Measurements from ENCODE around the gene FERMT3.
A peak's percentile ranks its signal among the peaks of the same experiment; 100 is the strongest.

FERMT3 gene

GRCh38 chr11:64176751-64177150 lies 29.8 kb upstream of the FERMT3 start:
- Histone ChIP-seq H3K36me3 (ENCODE audit: control insufficient read depth in 1 of 2, insufficient read depth in 2 of 2, low read length in 2 of 2) (no peaks in the 10 kb centered on the region), H3K4me1 (ENCODE audit: control insufficient read depth in 1 of 2, insufficient read depth in 2 of 2, low read length in 2 of 2) (peaks cover 11 to 14% of the 10 kb centered on the region in 2 donors), H3K9me3 (ENCODE audit: control insufficient read depth in 1 of 2, low read length in 2 of 2) (no peaks in the 10 kb centered on the region), H3K27ac (ENCODE audit: low read length) (no peak overlapping the region), H3K4me3 (ENCODE audit: low read depth in 1 of 2, low read length in 2 of 2) (no peak overlapping the region), H3K27me3 (ENCODE audit: low read depth, low read length) (no peaks in the 10 kb centered on the region)

- peaks cover 14 to 21% of the 10 kb centered on the region in 2 donors for H3K4me1 ChIP-seq (ENCODE audit: control insufficient read depth in 1 of 2, insufficient read depth in 2 of 2, low read length in 2 of 2)
- H3K36me3 ChIP-seq (ENCODE audit: control insufficient read depth in 1 of 2, insufficient read depth in 2 of 2, low read length in 2 of 2), result no peaks in the 10 kb centered on the region
- no peak overlapping the region for H3K4me3 ChIP-seq (ENCODE audit: low read depth in 1 of 2, low read length in 2 of 2)
- no peak overlapping the region for H3K27ac ChIP-seq (ENCODE audit: low read length)
- no peaks in the 10 kb centered on the region for H3K27me3 ChIP-seq (ENCODE audit: low read depth, low read length)
- no peaks in the 10 kb centered on the region for H3K9me3 ChIP-seq (ENCODE audit: control insufficient read depth in 1 of 2, low read length in 2 of 2)
Observed at GRCh38 chr11:64178203-64178602, 28.3 kb upstream of the FERMT3 start.

- H3K27ac ChIP-seq (ENCODE audit: low read length), result no peak overlapping the region
- H3K4me1 ChIP-seq (ENCODE audit: control insufficient read depth in 1 of 2, insufficient read depth in 2 of 2, low read length in 2 of 2), result peaks cover 18 to 30% of the 10 kb centered on the region in 2 donors
- H3K9me3 ChIP-seq (ENCODE audit: control insufficient read depth in 1 of 2, low read length in 2 of 2), result no peaks in the 10 kb centered on the region
Observed at GRCh38 chr11:64178951-64179639, 27.4 kb upstream of the FERMT3 start.

GRCh38 chr11:64180891-64181290 lies 25.6 kb upstream of the FERMT3 start:
- H3K9me3 ChIP-seq (ENCODE audit: control insufficient read depth in 1 of 2, low read length in 2 of 2), result no peaks in the 10 kb centered on the region
- peaks cover 22 to 40% of the 10 kb centered on the region in 2 donors for H3K4me1 ChIP-seq (ENCODE audit: control insufficient read depth in 1 of 2, insufficient read depth in 2 of 2, low read length in 2 of 2)
- no peaks in the 10 kb centered on the region for H3K36me3 ChIP-seq (ENCODE audit: control insufficient read depth in 1 of 2, insufficient read depth in 2 of 2, low read length in 2 of 2)
- peak overlapping the region in 1 of 2 donors; percentile 28 for H3K4me3 ChIP-seq (ENCODE audit: low read depth in 1 of 2, low read length in 2 of 2)
- no peaks in the 10 kb centered on the region for H3K27me3 ChIP-seq (ENCODE audit: low read depth, low read length)
- H3K27ac ChIP-seq (ENCODE audit: low read length), result peak overlapping the region; percentile 86

More at GRCh38 chr11:64178951-64179639, 27.4 kb upstream of the FERMT3 start:
- no peaks in the 10 kb centered on the region for H3K27me3 ChIP-seq (ENCODE audit: low read depth, low read length)
- H3K4me3 ChIP-seq (ENCODE audit: low read depth in 1 of 2, low read length in 2 of 2), result no peak overlapping the region
- H3K36me3 ChIP-seq (ENCODE audit: control insufficient read depth in 1 of 2, insufficient read depth in 2 of 2, low read length in 2 of 2), result no peaks in the 10 kb centered on the region

GRCh38 chr11:64181506-64182411 lies 24.8 kb upstream of the FERMT3 start:
- H3K27ac ChIP-seq (ENCODE audit: low read length), result peak overlapping the region; percentile 86
- no peaks in the 10 kb centered on the region for H3K36me3 ChIP-seq (ENCODE audit: control insufficient read depth in 1 of 2, insufficient read depth in 2 of 2, low read length in 2 of 2)

GRCh38 chr11:64183890-64184289 lies 22.6 kb upstream of the FERMT3 start:
- Histone ChIP-seq H3K9me3 (ENCODE audit: control insufficient read depth in 1 of 2, low read length in 2 of 2) (no peaks in the 10 kb centered on the region), H3K36me3 (ENCODE audit: control insufficient read depth in 1 of 2, insufficient read depth in 2 of 2, low read length in 2 of 2) (no peaks in the 10 kb centered on the region), H3K4me1 (ENCODE audit: control insufficient read depth in 1 of 2, insufficient read depth in 2 of 2, low read length in 2 of 2) (peaks cover 22 to 45% of the 10 kb centered on the region in 2 donors), H3K27ac (ENCODE audit: low read length) (no peak overlapping the region), H3K27me3 (ENCODE audit: low read depth, low read length) (no peaks in the 10 kb centered on the region), H3K4me3 (ENCODE audit: low read depth in 1 of 2, low read length in 2 of 2) (no peak overlapping the region)

More at GRCh38 chr11:64181506-64182411, 24.8 kb upstream of the FERMT3 start:
- H3K9me3 ChIP-seq (ENCODE audit: control insufficient read depth in 1 of 2, low read length in 2 of 2), result no peaks in the 10 kb centered on the region
- no peaks in the 10 kb centered on the region for H3K27me3 ChIP-seq (ENCODE audit: low read depth, low read length)
- peaks cover 22 to 40% of the 10 kb centered on the region in 2 donors for H3K4me1 ChIP-seq (ENCODE audit: control insufficient read depth in 1 of 2, insufficient read depth in 2 of 2, low read length in 2 of 2)
- H3K4me3 ChIP-seq (ENCODE audit: low read depth in 1 of 2, low read length in 2 of 2), result peak overlapping the region; percentile 28 to 42

GRCh38 chr11:64185175-64185692 lies 21.3 kb upstream of the FERMT3 start:
- H3K27ac ChIP-seq (ENCODE audit: low read length), result peak overlapping the region; percentile 91
- peaks cover 22 to 45% of the 10 kb centered on the region in 2 donors for H3K4me1 ChIP-seq (ENCODE audit: control insufficient read depth in 1 of 2, insufficient read depth in 2 of 2, low read length in 2 of 2)

GRCh38 chr11:64185693-64186491 lies 20.6 kb upstream of the FERMT3 start, which contains the start of gene STIP1:
STIP1 (plus strand) TSS chr11:64186171; CDS start chr11:64186262, 91 bp downstream.
- H3K9me3 ChIP-seq (ENCODE audit: control insufficient read depth in 1 of 2, low read length in 2 of 2), result no peaks in the 10 kb centered on the region
- peak within 1 kb of the TSS; percentile 74 to 78 for H3K4me3 ChIP-seq (ENCODE audit: low read depth in 1 of 2, low read length in 2 of 2)
- H3K27ac ChIP-seq (ENCODE audit: low read length), result peak within 1 kb of the TSS; percentile 91
- peaks cover 17 to 40% of the 10 kb centered on the region in 2 donors for H3K4me1 ChIP-seq (ENCODE audit: control insufficient read depth in 1 of 2, insufficient read depth in 2 of 2, low read length in 2 of 2)
- no peaks in the 10 kb centered on the region for H3K36me3 ChIP-seq (ENCODE audit: control insufficient read depth in 1 of 2, insufficient read depth in 2 of 2, low read length in 2 of 2)
- H3K27me3 ChIP-seq (ENCODE audit: low read depth, low read length), result no peaks in the 10 kb centered on the region

More at GRCh38 chr11:64185175-64185692, 21.3 kb upstream of the FERMT3 start:
- H3K4me3 ChIP-seq (ENCODE audit: low read depth in 1 of 2, low read length in 2 of 2), result peak overlapping the region; percentile 74 to 78
- H3K27me3 ChIP-seq (ENCODE audit: low read depth, low read length), result no peaks in the 10 kb centered on the region
- no peaks in the 10 kb centered on the region for H3K9me3 ChIP-seq (ENCODE audit: control insufficient read depth in 1 of 2, low read length in 2 of 2)
- no peaks in the 10 kb centered on the region for H3K36me3 ChIP-seq (ENCODE audit: control insufficient read depth in 1 of 2, insufficient read depth in 2 of 2, low read length in 2 of 2)

- Histone ChIP-seq H3K27me3 (ENCODE audit: low read depth, low read length) (no peaks in the 10 kb centered on the region), H3K4me3 (ENCODE audit: low read depth in 1 of 2, low read length in 2 of 2) (no peak overlapping the region), H3K27ac (ENCODE audit: low read length) (no peak overlapping the region), H3K9me3 (ENCODE audit: control insufficient read depth in 1 of 2, low read length in 2 of 2) (no peaks in the 10 kb centered on the region), H3K36me3 (ENCODE audit: control insufficient read depth in 1 of 2, insufficient read depth in 2 of 2, low read length in 2 of 2) (no peaks in the 10 kb centered on the region), H3K4me1 (ENCODE audit: control insufficient read depth in 1 of 2, insufficient read depth in 2 of 2, low read length in 2 of 2) (peaks cover 12 to 33% of the 10 kb centered on the region in 2 donors)
Observed at GRCh38 chr11:64186492-64187165, 19.9 kb upstream of the FERMT3 start.

GRCh38 chr11:64192434-64192833 lies 14.1 kb upstream of the FERMT3 start:
- Histone ChIP-seq H3K9me3 (ENCODE audit: control insufficient read depth in 1 of 2, low read length in 2 of 2) (no peaks in the 10 kb centered on the region), H3K4me3 (ENCODE audit: low read depth in 1 of 2, low read length in 2 of 2) (no peak overlapping the region), H3K27me3 (ENCODE audit: low read depth, low read length) (no peaks in the 10 kb centered on the region), H3K27ac (ENCODE audit: low read length) (no peak overlapping the region), H3K36me3 (ENCODE audit: control insufficient read depth in 1 of 2, insufficient read depth in 2 of 2, low read length in 2 of 2) (peaks cover 45 to 49% of the 10 kb centered on the region in 2 donors), H3K4me1 (ENCODE audit: control insufficient read depth in 1 of 2, insufficient read depth in 2 of 2, low read length in 2 of 2) (peaks cover 0 to 5% of the 10 kb centered on the region in 2 donors)
